SH-SY5Y (cell line): ENCODE data around the gene CARHSP1.

Experiments
- GATA2 ChIP-seq: IDR thresholded peaks from 2 replicates; pipeline ENCODE4 v1.6.1; 2011; ENCODE audit warnings: mild to moderate bottlenecking, low read depth, low read length
- GATA3 ChIP-seq: IDR thresholded peaks from 2 replicates; pipeline ENCODE4 v1.6.1; 2011; ENCODE audit warnings: low read depth, mild to moderate bottlenecking, low read length, moderate library complexity

GRCh38 chr16:8845699-8846298 is 23.0 kb downstream of the CARHSP1 start:
- no peak for TF ChIP-seq GATA3
- no peak for TF ChIP-seq GATA2
